AG04450 (cell line): Measurements from ENCODE around the gene GPR55. TPM values are rescaled to one million over a fixed set of nuclear protein-coding genes. Genes with fewer than 3 reads are reported as not detected.

Source experiments
- CTCF ChIA-PET: fragments of 300-600, 350-600 bp; formaldehyde crosslinking; extraction: SDS; loops from one replicate; lab custom pipeline; 2022; ENCODE audit warnings: antibody characterized with exemption, inconsistent platforms; lab: Charles Lee
- POLR2A ChIA-PET: fragments of 350-600 bp; formaldehyde crosslinking; extraction: SDS; loops from one replicate; lab custom pipeline; 2021; ENCODE audit warnings: antibody characterized with exemption, inconsistent platforms; lab: Yijun Ruan, JAX
- DNase-seq: peaks from one replicate; pipeline ENCODE4 v3.0.0-alpha.2; 2011; ENCODE audit warnings: low read depth, low spot score
- H3K27ac ChIP-seq: one replicate; pipeline ENCODE4 v1.5.1; 2012; ENCODE audit warnings: low read depth, low read length, control low read depth
- H3K27me3 ChIP-seq: one replicate; pipeline ENCODE4 v1.6.0; 2012; ENCODE audit warnings: low read length; ENCODE audit not compliant: control insufficient read depth, insufficient read depth
- H3K4me3 ChIP-seq: 2 replicates; pipeline ENCODE4 v1.5.1; 2011; ENCODE audit warnings: mild to moderate bottlenecking, low read depth, low read length, control low read depth
- H3K9me3 ChIP-seq: 2 replicates; pipeline ENCODE4 v1.5.1; 2012; ENCODE audit warnings: low read length; ENCODE audit not compliant: control insufficient read depth, insufficient read depth
- polyA plus RNA-seq: library from polyadenylated mRNA; depleted of rRNA; stranded (reverse); fragments of >200 nt; gene quantifications from 2 replicates; pipeline ENCODE4 v1.2.3, GENCODE V29; 2011
- TF ChIP-seq, protein P1 (sequence below): IDR thresholded peaks from 2 replicates; pipeline ENCODE4 v1.5.1; 2011; ENCODE audit warnings: low read depth, low read length, control low read depth, inconsistent platforms

GPR55 gene
- polyA plus RNA-seq, 1 experiment = not detected

DNA sequence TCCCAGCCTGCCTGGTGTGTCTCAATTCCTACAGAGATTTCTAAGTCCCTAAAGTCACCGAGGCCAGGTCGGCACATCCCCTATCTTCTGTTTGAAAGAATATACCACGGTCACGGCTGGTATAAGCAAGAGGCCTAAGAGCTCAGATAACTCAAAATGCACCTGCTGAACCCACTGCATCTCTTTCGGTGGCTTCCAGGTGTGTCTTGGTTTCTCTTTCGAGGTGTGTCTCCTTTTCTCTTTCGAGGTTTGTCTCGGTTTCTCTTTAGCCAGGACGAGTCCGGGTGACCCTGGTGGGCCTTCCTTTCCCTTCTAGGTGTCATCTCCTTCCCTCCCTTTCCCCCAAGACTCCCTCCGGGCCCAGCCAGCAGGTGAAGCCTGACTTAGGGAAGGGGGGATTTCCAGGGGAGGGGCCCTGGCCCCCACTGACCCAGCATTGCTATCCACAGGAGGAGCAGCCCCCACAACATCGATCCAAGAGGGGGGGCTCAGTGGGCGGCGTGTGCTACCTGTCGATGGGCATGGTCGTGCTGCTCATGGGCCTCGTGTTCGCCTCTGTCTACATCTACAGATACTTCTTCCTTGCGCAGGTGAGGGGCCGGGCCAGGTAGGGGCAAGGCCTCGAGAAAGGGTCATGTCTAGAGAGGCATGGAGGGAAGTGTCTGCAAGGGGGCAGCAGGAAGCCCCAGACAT is 51.9 kb downstream of the GPR55 start:
- no peaks in the 10 kb centered on the region for H3K9me3 ChIP-seq
- POLR2A ChIA-PET = interaction anchor here (0.6 kb wide), 1 partner anchor 9 kb away, joined by 4 read pairs; the partner anchor contains the start of gene ITM2C
- H3K27ac ChIP-seq = no peak overlapping the region
- CTCF ChIA-PET = no interaction called here
- H3K27me3 ChIP-seq = no peaks in the 10 kb centered on the region
- TF ChIP-seq, protein P1, sequence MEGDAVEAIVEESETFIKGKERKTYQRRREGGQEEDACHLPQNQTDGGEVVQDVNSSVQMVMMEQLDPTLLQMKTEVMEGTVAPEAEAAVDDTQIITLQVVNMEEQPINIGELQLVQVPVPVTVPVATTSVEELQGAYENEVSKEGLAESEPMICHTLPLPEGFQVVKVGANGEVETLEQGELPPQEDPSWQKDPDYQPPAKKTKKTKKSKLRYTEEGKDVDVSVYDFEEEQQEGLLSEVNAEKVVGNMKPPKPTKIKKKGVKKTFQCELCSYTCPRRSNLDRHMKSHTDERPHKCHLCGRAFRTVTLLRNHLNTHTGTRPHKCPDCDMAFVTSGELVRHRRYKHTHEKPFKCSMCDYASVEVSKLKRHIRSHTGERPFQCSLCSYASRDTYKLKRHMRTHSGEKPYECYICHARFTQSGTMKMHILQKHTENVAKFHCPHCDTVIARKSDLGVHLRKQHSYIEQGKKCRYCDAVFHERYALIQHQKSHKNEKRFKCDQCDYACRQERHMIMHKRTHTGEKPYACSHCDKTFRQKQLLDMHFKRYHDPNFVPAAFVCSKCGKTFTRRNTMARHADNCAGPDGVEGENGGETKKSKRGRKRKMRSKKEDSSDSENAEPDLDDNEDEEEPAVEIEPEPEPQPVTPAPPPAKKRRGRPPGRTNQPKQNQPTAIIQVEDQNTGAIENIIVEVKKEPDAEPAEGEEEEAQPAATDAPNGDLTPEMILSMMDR = no peak
- H3K4me3 ChIP-seq = no peak overlapping the region
- DNase-seq = no peak

DNA sequence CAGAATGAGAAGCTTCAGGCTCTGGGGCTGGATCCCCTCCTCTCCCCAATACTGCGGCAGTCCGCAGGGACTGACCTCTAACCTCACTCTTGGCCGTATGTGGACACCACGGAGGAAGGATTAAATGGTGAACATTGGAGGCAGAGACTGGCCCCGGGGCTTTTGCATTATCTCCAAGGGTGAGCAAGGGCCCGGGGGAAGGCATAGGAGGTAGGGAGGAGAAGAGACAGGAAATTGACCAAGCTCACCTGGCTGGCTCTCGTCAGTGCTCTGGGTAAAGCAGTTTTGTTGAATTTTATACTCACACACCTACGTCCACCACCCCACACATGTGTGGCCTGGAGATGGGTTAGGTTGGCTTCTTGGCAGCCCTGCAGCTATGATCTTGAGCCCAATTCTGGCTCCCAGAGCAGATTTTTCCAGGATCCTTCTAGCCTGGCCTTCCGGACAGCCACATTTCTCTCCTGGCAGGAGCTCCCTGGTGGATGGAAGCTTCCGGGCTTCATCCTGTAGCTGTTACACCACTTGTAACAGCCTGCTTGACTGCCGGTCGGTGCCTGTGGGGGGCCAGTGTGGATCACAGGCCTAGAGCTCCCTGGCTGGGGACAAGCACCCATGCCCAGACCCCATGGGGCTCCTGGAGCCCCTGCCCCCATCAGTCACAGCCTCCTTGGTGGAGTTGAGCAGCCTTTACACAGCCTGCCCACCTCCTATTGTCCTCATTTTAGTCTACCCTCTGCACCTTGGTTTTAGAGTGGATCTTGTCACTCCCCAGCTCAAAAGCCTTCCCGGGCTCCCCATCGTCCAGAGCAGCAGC is 52.7 kb downstream of the GPR55 start:
- no peaks in the 10 kb centered on the region for H3K9me3 ChIP-seq
- no peak for DNase-seq
- CTCF ChIA-PET = no interaction called here
- no peak overlapping the region for H3K27ac ChIP-seq
- POLR2A ChIA-PET = no interaction called here
- H3K27me3 ChIP-seq = no peaks in the 10 kb centered on the region
- TF ChIP-seq, protein P1 = no peak
- no peak overlapping the region for H3K4me3 ChIP-seq

DNA sequence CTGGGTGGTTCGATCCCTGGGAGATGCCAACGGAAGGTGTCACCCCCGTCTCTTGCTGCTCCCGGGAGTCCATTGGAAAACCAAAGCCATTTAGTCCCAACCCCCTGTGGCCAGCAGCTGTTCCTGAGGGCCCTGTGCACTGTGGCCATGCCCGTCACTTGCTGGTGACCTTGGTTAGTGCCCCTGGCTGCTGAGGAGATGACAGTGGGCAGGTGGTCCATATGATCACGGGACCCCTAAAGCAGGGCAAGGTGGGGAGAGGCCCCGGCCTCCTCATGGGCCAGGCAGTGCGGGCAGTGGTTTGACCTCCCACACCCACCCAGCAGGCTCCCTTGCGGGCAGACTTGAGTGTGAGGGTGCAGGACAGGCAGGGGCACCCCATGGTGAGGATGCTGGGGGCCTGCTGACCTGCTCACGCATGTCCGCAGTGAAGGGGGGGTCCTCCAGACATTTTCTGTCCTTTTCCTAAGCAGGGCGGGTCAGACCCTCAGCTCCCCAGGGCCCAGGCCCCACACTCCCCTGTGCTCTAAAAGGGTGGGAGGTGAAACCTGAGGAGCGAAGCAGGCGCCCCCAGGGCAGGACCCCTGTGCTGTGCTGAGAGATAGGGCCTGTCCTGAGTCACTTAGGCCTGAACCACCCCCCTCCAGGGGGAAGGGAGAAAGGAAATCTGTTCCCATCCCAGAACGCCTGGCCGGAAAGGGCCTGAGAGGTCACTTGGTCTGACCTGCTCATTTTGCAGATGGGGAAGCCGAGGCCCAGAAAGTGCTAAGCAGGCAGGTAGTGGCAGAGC is 53.5 kb downstream of the GPR55 start:
- POLR2A ChIA-PET = no interaction called here
- Histone ChIP-seq H3K27ac (no peak overlapping the region), H3K9me3 (no peaks in the 10 kb centered on the region), H3K27me3 (no peaks in the 10 kb centered on the region), H3K4me3 (no peak overlapping the region)
- DNase-seq = no peak
- TF ChIP-seq, protein P1 = no peak
- CTCF ChIA-PET = no interaction called here

DNA sequence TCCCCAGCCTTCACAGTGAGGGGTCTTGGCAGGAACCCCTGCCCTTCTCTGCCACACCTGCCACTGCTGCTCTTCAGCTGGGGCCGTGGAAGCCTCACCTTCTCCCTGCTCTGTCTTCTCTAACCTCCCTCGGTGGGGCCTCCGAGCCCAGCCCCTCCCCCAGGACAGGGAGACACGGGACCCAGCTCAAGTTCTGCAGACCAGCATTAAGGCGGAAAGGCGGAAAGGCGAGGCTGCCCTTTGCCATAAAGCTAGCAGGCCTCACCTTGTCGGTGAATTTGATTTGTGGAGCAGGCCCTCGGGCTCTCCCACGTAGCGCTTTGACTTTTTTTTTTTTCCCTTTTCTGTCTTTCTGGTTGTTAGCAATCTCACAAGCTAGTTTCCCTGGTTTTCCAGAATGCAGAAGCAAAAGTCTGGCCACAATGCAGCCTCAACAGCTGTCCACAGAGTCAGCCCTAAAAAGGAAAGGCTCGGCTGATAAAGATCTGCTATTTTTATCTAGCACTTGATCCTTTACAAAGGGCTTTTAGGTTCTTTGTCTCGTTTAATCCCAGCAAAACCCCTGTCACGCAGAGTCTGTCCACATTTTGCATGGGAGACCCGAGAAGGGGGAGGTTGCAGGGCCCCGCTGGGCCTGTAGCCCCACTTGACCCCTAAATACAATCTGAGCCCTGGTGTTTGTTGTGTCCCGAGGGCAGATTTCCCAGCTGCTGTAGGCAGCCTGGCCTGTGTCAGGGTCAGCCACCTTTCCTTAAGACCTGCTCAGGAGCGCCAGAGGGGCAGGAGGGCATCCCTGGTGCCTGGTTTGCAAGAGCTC is 54.3 kb downstream of the GPR55 start:
- Histone ChIP-seq H3K9me3 (no peaks in the 10 kb centered on the region), H3K27me3 (no peaks in the 10 kb centered on the region), H3K4me3 (no peak overlapping the region), H3K27ac (no peak overlapping the region)
- POLR2A ChIA-PET = no interaction called here
- TF ChIP-seq, protein P1 = no peak
- DNase-seq = no peak
- CTCF ChIA-PET = interaction anchor here (2.5 kb wide), 1 partner anchor 22 kb away, joined by 11 read pairs; no protein-coding TSS in a partner anchor
